ENCODE results near the gene NDP. TPM values are rescaled to one million over a fixed set of nuclear protein-coding genes. Genes with fewer than 3 reads are reported as not detected.
A peak's percentile ranks its signal among the peaks of the same experiment; 100 is the strongest.

The NDP gene, protein sequence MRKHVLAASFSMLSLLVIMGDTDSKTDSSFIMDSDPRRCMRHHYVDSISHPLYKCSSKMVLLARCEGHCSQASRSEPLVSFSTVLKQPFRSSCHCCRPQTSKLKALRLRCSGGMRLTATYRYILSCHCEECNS
- 0.29 to 0.66 TPM (median 0.45 TPM) in 3 replicates for total RNA-seq

DNA sequence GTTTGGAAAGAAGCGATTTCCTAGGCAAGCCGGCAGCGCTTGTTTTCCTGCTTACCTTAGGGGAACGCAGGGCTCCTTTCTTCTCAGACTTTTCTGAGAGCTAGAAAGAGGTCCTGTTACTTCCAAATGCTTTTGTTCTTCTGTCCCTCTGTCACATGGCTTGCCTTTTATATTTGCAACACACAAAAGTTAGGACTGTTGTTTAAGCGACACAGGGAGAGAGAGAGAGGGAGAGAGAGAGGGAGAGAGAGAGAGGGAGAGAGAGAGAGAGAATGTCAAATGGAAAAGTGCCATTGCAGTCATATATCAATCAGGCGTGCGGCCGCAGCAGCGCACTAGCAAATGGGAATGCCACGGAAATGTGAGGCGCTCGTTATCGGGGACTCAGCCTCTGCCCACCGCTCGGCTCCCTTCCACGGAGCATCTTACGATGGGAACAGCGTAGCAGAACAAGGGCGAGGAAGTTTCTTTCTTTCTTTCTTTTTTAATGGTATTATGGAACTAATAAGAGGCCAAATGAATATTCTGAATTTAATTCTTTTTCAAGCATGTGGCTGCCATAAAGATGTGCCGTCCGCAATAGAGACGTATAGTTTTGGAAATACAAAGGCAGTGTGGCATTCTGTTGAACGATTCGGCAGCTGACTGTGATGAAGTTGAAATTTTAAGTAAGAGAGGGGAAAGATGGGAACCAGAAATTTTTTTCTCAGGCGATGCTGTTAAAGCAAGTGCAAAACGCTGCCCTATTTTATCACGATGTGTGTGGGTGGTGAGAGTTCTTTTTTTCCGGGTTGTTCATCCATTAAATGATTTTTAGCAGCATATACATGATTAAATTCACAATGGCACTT is at the start of gene NDP:
Gene NDP (minus strand): TSS at position 142 of the 851 bp plus-strand sequence. CDS start 14,745 bp downstream, outside the sequence.
- H3K4me1 Mint-ChIP-seq: peaks cover 6% of the 10 kb centered on the region
- peak within 1 kb of the TSS; percentile 71 for H3K4me3 Mint-ChIP-seq
- peaks cover 9% of the 10 kb centered on the region for H3K9me3 Mint-ChIP-seq
- H3K36me3 Mint-ChIP-seq: no peaks in the 10 kb centered on the region
- peaks cover 35% of the 10 kb centered on the region for H3K27me3 Mint-ChIP-seq (ENCODE audit: low read depth)
- TF ChIP-seq, protein P1, sequence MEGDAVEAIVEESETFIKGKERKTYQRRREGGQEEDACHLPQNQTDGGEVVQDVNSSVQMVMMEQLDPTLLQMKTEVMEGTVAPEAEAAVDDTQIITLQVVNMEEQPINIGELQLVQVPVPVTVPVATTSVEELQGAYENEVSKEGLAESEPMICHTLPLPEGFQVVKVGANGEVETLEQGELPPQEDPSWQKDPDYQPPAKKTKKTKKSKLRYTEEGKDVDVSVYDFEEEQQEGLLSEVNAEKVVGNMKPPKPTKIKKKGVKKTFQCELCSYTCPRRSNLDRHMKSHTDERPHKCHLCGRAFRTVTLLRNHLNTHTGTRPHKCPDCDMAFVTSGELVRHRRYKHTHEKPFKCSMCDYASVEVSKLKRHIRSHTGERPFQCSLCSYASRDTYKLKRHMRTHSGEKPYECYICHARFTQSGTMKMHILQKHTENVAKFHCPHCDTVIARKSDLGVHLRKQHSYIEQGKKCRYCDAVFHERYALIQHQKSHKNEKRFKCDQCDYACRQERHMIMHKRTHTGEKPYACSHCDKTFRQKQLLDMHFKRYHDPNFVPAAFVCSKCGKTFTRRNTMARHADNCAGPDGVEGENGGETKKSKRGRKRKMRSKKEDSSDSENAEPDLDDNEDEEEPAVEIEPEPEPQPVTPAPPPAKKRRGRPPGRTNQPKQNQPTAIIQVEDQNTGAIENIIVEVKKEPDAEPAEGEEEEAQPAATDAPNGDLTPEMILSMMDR (IDR thresholded peaks at IDR 0.05; ENCODE audit: unreplicated experiment): no peak
- H3K27ac Mint-ChIP-seq: no peak within 1 kb of the TSS
- no peak for DNase-seq (ENCODE audit: low spot score in 2 of 2, unreplicated experiment in 2 of 2)

- no peak for DNase-seq (ENCODE audit: low spot score in 2 of 2, unreplicated experiment in 2 of 2)
- TF ChIP-seq, protein P1 (IDR thresholded peaks at IDR 0.05; ENCODE audit: unreplicated experiment): no peak
- Mint-ChIP-seq H3K27ac (no peak overlapping the region), H3K4me1 (no peaks in the 10 kb centered on the region), H3K27me3 (ENCODE audit: low read depth) (no peaks in the 10 kb centered on the region), H3K9me3 (peaks cover 16% of the 10 kb centered on the region), H3K36me3 (no peaks in the 10 kb centered on the region), H3K4me3 (no peak overlapping the region)
These were observed 49.8 kb upstream of the NDP start for GRCh38 chrX:44022964-44023363.

- no peaks in the 10 kb centered on the region for H3K27me3 Mint-ChIP-seq (ENCODE audit: low read depth)
- H3K36me3 Mint-ChIP-seq: no peaks in the 10 kb centered on the region
- H3K9me3 Mint-ChIP-seq: peaks cover 22% of the 10 kb centered on the region
- no peak for DNase-seq (ENCODE audit: low spot score in 2 of 2, unreplicated experiment in 2 of 2)
- H3K27ac Mint-ChIP-seq: no peak overlapping the region
- H3K4me3 Mint-ChIP-seq: no peak overlapping the region
- H3K4me1 Mint-ChIP-seq: no peaks in the 10 kb centered on the region
- TF ChIP-seq, protein P1 (IDR thresholded peaks at IDR 0.05; ENCODE audit: unreplicated experiment): no peak
These were observed 47.5 kb upstream of the NDP start for GRCh38 chrX:44020693-44021092.

DNA sequence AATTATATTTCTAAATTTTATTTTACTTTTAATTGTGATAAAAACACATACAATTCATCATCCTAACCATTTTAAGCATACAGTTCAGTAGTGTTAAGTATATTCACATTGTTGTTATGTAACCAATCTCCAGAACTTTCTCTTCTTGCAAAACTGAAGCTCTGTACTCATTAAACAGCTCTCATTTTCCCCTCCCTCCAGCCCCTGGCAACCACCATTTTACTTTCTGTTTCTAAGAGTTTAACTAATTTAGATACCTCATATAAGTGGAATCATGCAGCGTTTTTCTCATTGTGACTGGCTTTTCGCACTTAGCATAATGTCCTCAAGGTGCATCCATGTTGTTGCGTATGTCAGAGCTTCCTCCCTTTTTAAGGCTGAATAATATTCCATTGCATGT is 46.7 kb upstream of the NDP start:
- no peak overlapping the region for H3K27ac Mint-ChIP-seq
- DNase-seq (ENCODE audit: low spot score in 2 of 2, unreplicated experiment in 2 of 2): no peak
- H3K9me3 Mint-ChIP-seq: peaks cover 25% of the 10 kb centered on the region
- no peaks in the 10 kb centered on the region for H3K27me3 Mint-ChIP-seq (ENCODE audit: low read depth)
- no peaks in the 10 kb centered on the region for H3K36me3 Mint-ChIP-seq
- TF ChIP-seq, protein P1 (IDR thresholded peaks at IDR 0.05; ENCODE audit: unreplicated experiment): no peak
- H3K4me3 Mint-ChIP-seq: no peak overlapping the region
- H3K4me1 Mint-ChIP-seq: no peaks in the 10 kb centered on the region

DNA sequence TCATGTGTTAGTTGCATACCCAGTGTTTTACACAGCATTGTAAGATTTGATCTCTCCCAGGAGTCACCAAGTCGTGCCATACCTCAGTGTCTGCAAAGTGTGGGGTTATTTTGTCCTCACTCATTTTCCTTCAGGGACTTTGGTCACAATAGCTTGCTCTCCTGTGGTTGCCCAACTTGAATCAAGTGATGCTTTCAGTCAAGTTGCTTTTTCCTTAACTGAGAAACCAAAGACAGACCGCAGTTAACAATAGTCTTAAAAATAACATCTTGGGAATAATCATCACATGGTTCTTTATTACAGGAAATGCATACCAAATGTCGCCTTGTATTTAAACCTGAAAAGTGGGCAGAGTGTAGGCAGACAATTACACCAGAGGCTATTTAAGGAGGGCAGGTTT is 44.5 kb upstream of the NDP start:
- no peak for DNase-seq (ENCODE audit: low spot score in 2 of 2, unreplicated experiment in 2 of 2)
- no peaks in the 10 kb centered on the region for H3K4me1 Mint-ChIP-seq
- H3K27ac Mint-ChIP-seq: no peak overlapping the region
- TF ChIP-seq, protein P1 (IDR thresholded peaks at IDR 0.05; ENCODE audit: unreplicated experiment): no peak
- peaks cover 33% of the 10 kb centered on the region for H3K9me3 Mint-ChIP-seq
- H3K27me3 Mint-ChIP-seq (ENCODE audit: low read depth): no peaks in the 10 kb centered on the region
- H3K36me3 Mint-ChIP-seq: no peaks in the 10 kb centered on the region
- H3K4me3 Mint-ChIP-seq: no peak overlapping the region

All from mesothelial cell of epicardium (in vitro differentiated cells).